HepG2 (cell line): Measurements from ENCODE around the gene FCN1.

Source experiments
- CSRNP2 ChIP-seq: sonication (generic); formaldehyde crosslinking; conservative IDR thresholded peaks from 2 replicates; pipeline ENCODE4 v1.8.0; 2022; ENCODE audit warnings: low read depth, missing genetic modification reagents
- CTCF ChIP-seq: sonication (generic); formaldehyde crosslinking; IDR thresholded peaks from 2 replicates; pipeline ENCODE4 v1.5.0; 2020; ENCODE audit warnings: mild to moderate bottlenecking, missing genetic modification reagents, moderate library complexity
- NCOA2 ChIP-seq: sonication (generic); formaldehyde crosslinking; IDR thresholded peaks from 2 replicates; pipeline ENCODE4 v1.8.0; 2022; ENCODE audit warnings: inconsistent platforms
- NFRKB ChIP-seq: fragments of 450-650 bp; IDR thresholded peaks from 2 replicates; pipeline ENCODE4 v1.6.1; 2017
- POLR2AphosphoS5 ChIP-seq: IDR thresholded peaks from 2 replicates; pipeline ENCODE4 v1.6.1; 2012; ENCODE audit warnings: low read depth, low read length
- TARDBP ChIP-seq: sonication (generic); formaldehyde crosslinking; IDR thresholded peaks from 2 replicates; pipeline ENCODE4 v1.8.0; 2022; ENCODE audit warnings: mild to moderate bottlenecking, missing genetic modification reagents
- ZUFSP ChIP-seq: sonication (generic); formaldehyde crosslinking; IDR thresholded peaks from 2 replicates; pipeline ENCODE4 v1.9.0; 2021; ENCODE audit warnings: missing genetic modification reagents, mild to moderate bottlenecking, borderline replicate concordance
- TF ChIP-seq, protein P1 (sequence below): sonication (generic); formaldehyde crosslinking; IDR thresholded peaks from 2 replicates; pipeline ENCODE4 v1.4.0; 2020; ENCODE audit warnings: low read depth, mild to moderate bottlenecking, missing genetic modification reagents
- TF ChIP-seq, protein P2 (sequence below): sonication (generic); formaldehyde crosslinking; IDR thresholded peaks from 2 replicates; pipeline ENCODE4 v1.4.0; 2020; ENCODE audit warnings: missing genetic modification reagents, borderline replicate concordance

DNA sequence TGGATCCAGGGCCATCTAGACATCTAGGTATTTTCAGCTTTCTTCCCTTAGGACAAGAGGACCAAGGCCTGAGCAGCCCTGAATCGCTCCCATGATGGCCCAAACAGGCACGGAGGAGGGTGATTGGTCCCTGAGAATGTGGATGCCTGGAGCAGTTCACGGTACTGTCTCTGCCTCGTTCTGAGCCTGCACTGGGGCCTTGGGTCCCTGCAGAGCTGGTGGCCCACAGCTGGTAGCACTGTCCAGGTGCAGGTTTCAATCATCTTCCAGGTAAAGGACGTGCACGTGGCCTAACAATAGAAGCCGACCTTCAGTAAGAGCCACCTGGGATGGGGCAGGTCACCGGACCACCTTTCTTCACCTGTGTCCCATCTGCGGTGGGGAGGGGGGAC lies 19.4 kb upstream of the FCN1 start:
- TF ChIP-seq ZUFSP (CRISPR knock-in tag) (no peak), NCOA2 (CRISPR knock-in tag) (no peak), CTCF (CRISPR knock-in tag) (no peak), CSRNP2 (CRISPR knock-in tag) (no peak), NFRKB (no peak), TARDBP (CRISPR knock-in tag) (no peak), POLR2AphosphoS5 (no peak)
- TF ChIP-seq, protein P1, sequence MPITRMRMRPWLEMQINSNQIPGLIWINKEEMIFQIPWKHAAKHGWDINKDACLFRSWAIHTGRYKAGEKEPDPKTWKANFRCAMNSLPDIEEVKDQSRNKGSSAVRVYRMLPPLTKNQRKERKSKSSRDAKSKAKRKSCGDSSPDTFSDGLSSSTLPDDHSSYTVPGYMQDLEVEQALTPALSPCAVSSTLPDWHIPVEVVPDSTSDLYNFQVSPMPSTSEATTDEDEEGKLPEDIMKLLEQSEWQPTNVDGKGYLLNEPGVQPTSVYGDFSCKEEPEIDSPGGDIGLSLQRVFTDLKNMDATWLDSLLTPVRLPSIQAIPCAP (CRISPR knock-in tag), result no peak
- TF ChIP-seq, protein P2, sequence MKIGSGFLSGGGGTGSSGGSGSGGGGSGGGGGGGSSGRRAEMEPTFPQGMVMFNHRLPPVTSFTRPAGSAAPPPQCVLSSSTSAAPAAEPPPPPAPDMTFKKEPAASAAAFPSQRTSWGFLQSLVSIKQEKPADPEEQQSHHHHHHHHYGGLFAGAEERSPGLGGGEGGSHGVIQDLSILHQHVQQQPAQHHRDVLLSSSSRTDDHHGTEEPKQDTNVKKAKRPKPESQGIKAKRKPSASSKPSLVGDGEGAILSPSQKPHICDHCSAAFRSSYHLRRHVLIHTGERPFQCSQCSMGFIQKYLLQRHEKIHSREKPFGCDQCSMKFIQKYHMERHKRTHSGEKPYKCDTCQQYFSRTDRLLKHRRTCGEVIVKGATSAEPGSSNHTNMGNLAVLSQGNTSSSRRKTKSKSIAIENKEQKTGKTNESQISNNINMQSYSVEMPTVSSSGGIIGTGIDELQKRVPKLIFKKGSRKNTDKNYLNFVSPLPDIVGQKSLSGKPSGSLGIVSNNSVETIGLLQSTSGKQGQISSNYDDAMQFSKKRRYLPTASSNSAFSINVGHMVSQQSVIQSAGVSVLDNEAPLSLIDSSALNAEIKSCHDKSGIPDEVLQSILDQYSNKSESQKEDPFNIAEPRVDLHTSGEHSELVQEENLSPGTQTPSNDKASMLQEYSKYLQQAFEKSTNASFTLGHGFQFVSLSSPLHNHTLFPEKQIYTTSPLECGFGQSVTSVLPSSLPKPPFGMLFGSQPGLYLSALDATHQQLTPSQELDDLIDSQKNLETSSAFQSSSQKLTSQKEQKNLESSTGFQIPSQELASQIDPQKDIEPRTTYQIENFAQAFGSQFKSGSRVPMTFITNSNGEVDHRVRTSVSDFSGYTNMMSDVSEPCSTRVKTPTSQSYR (CRISPR knock-in tag), result no peak
